ENCODE data around the gene MAPRE3.

- TF ChIP-seq CTCF (IDR thresholded peaks at IDR 0.05; ENCODE audit: insufficient read depth, low read depth, low read length) (no peak), EZH2 (IDR thresholded peaks at IDR 0.05; ENCODE audit: insufficient read depth, low read length) (no peak)
Observed at GRCh38 chr2:27039871-27040270, 69.4 kb downstream of the MAPRE3 start.
